HepG2 (cell line): Measurements from ENCODE around the gene RAB36. TPM values are rescaled to one million over a fixed set of nuclear protein-coding genes. Genes with fewer than 3 reads are reported as not detected.

Source experiments
- FOSL1 ChIP-seq: sonication (generic); formaldehyde crosslinking; IDR thresholded peaks from 2 replicates; pipeline ENCODE4 v1.9.0; 2021; ENCODE audit warnings: missing genetic modification reagents, borderline replicate concordance
- HNRNPUL1 ChIP-seq: fragments of 200-400 bp; formaldehyde crosslinking; IDR thresholded peaks from 2 replicates; pipeline ENCODE4 v1.6.1; 2017; ENCODE audit warnings: low read depth, mild to moderate bottlenecking, low read length, moderate library complexity
- ZNF101 ChIP-seq: sonication (generic); formaldehyde crosslinking; IDR thresholded peaks from 2 replicates; pipeline ENCODE4 v1.4.0; 2020; ENCODE audit warnings: mild to moderate bottlenecking, low read depth, missing genetic modification reagents, borderline replicate concordance
- ZNF318 ChIP-seq: sonication (generic); formaldehyde crosslinking; IDR thresholded peaks from 2 replicates; pipeline ENCODE4 v1.4.0; 2020; ENCODE audit warnings: mild to moderate bottlenecking, missing genetic modification reagents
- ZNF414 ChIP-seq: sonication (generic); formaldehyde crosslinking; IDR thresholded peaks from 2 replicates; pipeline ENCODE4 v1.5.0; 2020; ENCODE audit warnings: missing genetic modification reagents
- ZSCAN9 ChIP-seq: IDR thresholded peaks from 2 replicates; pipeline ENCODE4 v1.6.1; 2016; ENCODE audit warnings: borderline replicate concordance
- polyA plus RNA-seq, 8 experiments: library from polyadenylated mRNA; depleted of rRNA in 3 of 8; stranded (reverse) in 7 of 8; unstranded in 1 of 8; fragments of >200 nt; fragmentation: Illumina TruSeq in 4 of 8; extraction: Trizol in 4 of 8; gene quantifications; 2 replicates each; pipeline versions ENCODE4 v1.2.1 to v1.2.3, GENCODE V29; 2011 to 2016; ENCODE audit warnings: low read depth in 4 of 8, missing spikeins in 1 of 8, mixed read lengths in 1 of 8; ENCODE audit not compliant: insufficient read depth in 1 of 8
- total RNA-seq, 5 experiments: library from RNA; depleted of rRNA; stranded (reverse); fragments of >200 nt; fragmentation: Illumina TruSeq; extraction: Trizol; gene quantifications; 2 replicates each; pipeline ENCODE4 v1.2.3, GENCODE V29; 2016; ENCODE audit warnings: low read depth in 1 of 5
- TF ChIP-seq, protein P1 (sequence below): sonication (generic); formaldehyde crosslinking; IDR thresholded peaks from 2 replicates; pipeline ENCODE4 v1.4.0; 2020; ENCODE audit warnings: missing genetic modification reagents

RAB36 gene
- total and polyA plus RNA-seq, 2 of the 13 experiments (the other 11 are each of a cell fraction or from before 2014, with no cell fraction given): 0.24 to 0.86 TPM

DNA sequence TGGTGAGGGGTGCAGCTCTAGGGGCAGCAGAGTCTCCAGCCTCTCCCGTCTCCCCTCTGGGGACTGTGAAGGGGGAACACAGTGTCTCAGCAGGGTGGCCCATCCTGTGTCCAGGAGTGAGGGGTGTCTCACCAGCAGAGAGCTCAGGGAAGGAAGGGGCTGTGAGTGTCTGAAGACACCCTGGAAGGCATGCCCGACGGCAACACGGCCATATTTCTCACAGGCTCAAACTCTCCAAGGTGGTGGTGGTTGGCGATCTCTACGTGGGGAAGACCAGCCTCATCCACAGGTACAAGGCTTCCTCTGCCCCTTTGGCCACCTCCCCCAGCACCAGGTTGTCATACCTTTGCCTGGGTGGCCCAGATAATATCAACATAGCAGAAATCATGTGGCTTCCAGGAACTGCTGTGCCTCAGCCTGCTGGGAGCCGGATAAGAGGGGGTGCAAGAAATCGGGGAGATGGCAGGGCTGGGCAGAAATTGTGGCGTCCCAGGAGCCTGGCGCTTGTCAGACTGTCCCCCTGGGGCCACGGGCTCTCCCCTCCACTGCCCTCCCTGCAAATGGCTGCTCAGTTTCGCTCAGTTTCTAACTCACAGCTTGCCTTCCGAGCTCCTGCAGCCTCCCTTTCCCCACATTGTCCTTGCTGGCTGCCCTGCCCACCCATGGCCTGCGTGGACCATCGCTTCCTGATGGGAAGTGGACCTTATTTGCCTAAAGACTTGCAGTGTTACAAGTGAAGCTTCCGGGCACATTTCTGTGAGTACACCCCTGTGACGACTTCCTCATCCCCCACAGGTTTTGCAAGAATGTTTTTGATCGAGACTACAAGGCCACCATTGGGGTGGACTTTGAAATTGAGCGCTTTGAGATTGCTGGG lies 7.2 kb downstream of the RAB36 start (continued):
- no peak for TF ChIP-seq ZNF101 (CRISPR knock-in tag)
- TF ChIP-seq ZNF414: no peak
- TF ChIP-seq, protein P1, sequence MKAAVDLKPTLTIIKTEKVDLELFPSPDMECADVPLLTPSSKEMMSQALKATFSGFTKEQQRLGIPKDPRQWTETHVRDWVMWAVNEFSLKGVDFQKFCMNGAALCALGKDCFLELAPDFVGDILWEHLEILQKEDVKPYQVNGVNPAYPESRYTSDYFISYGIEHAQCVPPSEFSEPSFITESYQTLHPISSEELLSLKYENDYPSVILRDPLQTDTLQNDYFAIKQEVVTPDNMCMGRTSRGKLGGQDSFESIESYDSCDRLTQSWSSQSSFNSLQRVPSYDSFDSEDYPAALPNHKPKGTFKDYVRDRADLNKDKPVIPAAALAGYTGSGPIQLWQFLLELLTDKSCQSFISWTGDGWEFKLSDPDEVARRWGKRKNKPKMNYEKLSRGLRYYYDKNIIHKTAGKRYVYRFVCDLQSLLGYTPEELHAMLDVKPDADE: no peak
- TF ChIP-seq HNRNPUL1: no peak
- TF ChIP-seq ZSCAN9 (CRISPR knock-in tag): no peak
- no peak for TF ChIP-seq FOSL1
- TF ChIP-seq ZNF318: no peak
